ENCODE measurements around the gene PCDHA4. TPM values are rescaled to one million over a fixed set of nuclear protein-coding genes. Genes with fewer than 3 reads are reported as not detected.
"Not testable (repeated sequence)": the region's sequence is repeated elsewhere in the genome, so short reads cannot be mapped to it uniquely, and the experiment has no call there.

PCDHA4 gene
- total RNA-seq, 1 donor = 0.72 TPM

GRCh38 chr5:140794595-140795258 lies 12.1 kb upstream of the PCDHA4 start, which contains the start of gene PCDHA2:
Gene PCDHA2 (plus strand): TSS chr5:140794852.
- H3K36me3 ChIP-seq (ENCODE audit: insufficient read depth, low read length) = no peaks in the 10 kb centered on the region
- H3K4me1 ChIP-seq (ENCODE audit: insufficient read depth, low read length) = no peaks in the 10 kb centered on the region
- no peak within 1 kb of the TSS for H2AFZ ChIP-seq (ENCODE audit: low read length)
- no peak for DNase-seq (ENCODE audit: insufficient read length, low spot score, missing footprints)
- no peaks in the 10 kb centered on the region for H3K79me2 ChIP-seq (ENCODE audit: insufficient read depth, low read length)
- no peak within 1 kb of the TSS for H3K4me3 ChIP-seq (ENCODE audit: insufficient read depth, low read length)
- TF ChIP-seq, protein P1, sequence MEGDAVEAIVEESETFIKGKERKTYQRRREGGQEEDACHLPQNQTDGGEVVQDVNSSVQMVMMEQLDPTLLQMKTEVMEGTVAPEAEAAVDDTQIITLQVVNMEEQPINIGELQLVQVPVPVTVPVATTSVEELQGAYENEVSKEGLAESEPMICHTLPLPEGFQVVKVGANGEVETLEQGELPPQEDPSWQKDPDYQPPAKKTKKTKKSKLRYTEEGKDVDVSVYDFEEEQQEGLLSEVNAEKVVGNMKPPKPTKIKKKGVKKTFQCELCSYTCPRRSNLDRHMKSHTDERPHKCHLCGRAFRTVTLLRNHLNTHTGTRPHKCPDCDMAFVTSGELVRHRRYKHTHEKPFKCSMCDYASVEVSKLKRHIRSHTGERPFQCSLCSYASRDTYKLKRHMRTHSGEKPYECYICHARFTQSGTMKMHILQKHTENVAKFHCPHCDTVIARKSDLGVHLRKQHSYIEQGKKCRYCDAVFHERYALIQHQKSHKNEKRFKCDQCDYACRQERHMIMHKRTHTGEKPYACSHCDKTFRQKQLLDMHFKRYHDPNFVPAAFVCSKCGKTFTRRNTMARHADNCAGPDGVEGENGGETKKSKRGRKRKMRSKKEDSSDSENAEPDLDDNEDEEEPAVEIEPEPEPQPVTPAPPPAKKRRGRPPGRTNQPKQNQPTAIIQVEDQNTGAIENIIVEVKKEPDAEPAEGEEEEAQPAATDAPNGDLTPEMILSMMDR (IDR thresholded peaks at IDR 0.05; ENCODE audit: extremely low read depth, low read depth, low read length) = no peak
- peak within 1 kb of the TSS; percentile 2 for H3K4me2 ChIP-seq (ENCODE audit: insufficient read depth, low read length)
- no peaks in the 10 kb centered on the region for H3K27me3 ChIP-seq (ENCODE audit: insufficient read depth, low read length)
- H3K27ac ChIP-seq (ENCODE audit: low read depth, low read length) = no peak within 1 kb of the TSS
- H4K20me1 ChIP-seq (ENCODE audit: insufficient read depth, low read length) = no peaks in the 10 kb centered on the region
- H3K9me3 ChIP-seq (ENCODE audit: low read depth, low read length) = no peaks in the 10 kb centered on the region

GRCh38 chr5:140795259-140795641 lies 11.6 kb upstream of the PCDHA4 start:
- Histone ChIP-seq H3K4me2 (ENCODE audit: insufficient read depth, low read length) (peak overlapping the region; percentile 2), H4K20me1 (ENCODE audit: insufficient read depth, low read length) (no peaks in the 10 kb centered on the region), H2AFZ (ENCODE audit: low read length) (no peak overlapping the region), H3K4me1 (ENCODE audit: insufficient read depth, low read length) (no peaks in the 10 kb centered on the region), H3K9me3 (ENCODE audit: low read depth, low read length) (no peaks in the 10 kb centered on the region), H3K79me2 (ENCODE audit: insufficient read depth, low read length) (no peaks in the 10 kb centered on the region), H3K27me3 (ENCODE audit: insufficient read depth, low read length) (no peaks in the 10 kb centered on the region), H3K36me3 (ENCODE audit: insufficient read depth, low read length) (no peaks in the 10 kb centered on the region), H3K27ac (ENCODE audit: low read depth, low read length) (no peak overlapping the region), H3K4me3 (ENCODE audit: insufficient read depth, low read length) (no peak overlapping the region)
- DNase-seq (ENCODE audit: insufficient read length, low spot score, missing footprints) = peak; percentile 88
- TF ChIP-seq, protein P1 (IDR thresholded peaks at IDR 0.05; ENCODE audit: extremely low read depth, low read depth, low read length) = peak; percentile 20

- H3K36me3 ChIP-seq (ENCODE audit: insufficient read depth, low read length); H3K9me3 ChIP-seq (ENCODE audit: low read depth, low read length); H3K4me1 ChIP-seq (ENCODE audit: insufficient read depth, low read length); H3K79me2 ChIP-seq (ENCODE audit: insufficient read depth, low read length); H3K27me3 ChIP-seq (ENCODE audit: insufficient read depth, low read length); H2AFZ ChIP-seq (ENCODE audit: low read length); H3K4me2 ChIP-seq (ENCODE audit: insufficient read depth, low read length); H3K27ac ChIP-seq (ENCODE audit: low read depth, low read length); H3K4me3 ChIP-seq (ENCODE audit: insufficient read depth, low read length); DNase-seq (ENCODE audit: insufficient read length, low spot score, missing footprints); H4K20me1 ChIP-seq (ENCODE audit: insufficient read depth, low read length): not testable (repeated sequence)
These were observed 10.7 kb upstream of the PCDHA4 start for GRCh38 chr5:140796072-140796717.

GRCh38 chr5:140796718-140797095 lies 10.2 kb upstream of the PCDHA4 start:
- H3K4me1 ChIP-seq (ENCODE audit: insufficient read depth, low read length) = no peaks in the 10 kb centered on the region

More at GRCh38 chr5:140796718-140797095, 10.2 kb upstream of the PCDHA4 start:
- Histone ChIP-seq H3K79me2 (ENCODE audit: insufficient read depth, low read length) (no peaks in the 10 kb centered on the region), H3K9me3 (ENCODE audit: low read depth, low read length) (no peaks in the 10 kb centered on the region), H2AFZ (ENCODE audit: low read length) (no peak overlapping the region), H3K27me3 (ENCODE audit: insufficient read depth, low read length) (no peaks in the 10 kb centered on the region), H3K4me3 (ENCODE audit: insufficient read depth, low read length) (no peak overlapping the region), H3K27ac (ENCODE audit: low read depth, low read length) (no peak overlapping the region), H4K20me1 (ENCODE audit: insufficient read depth, low read length) (no peaks in the 10 kb centered on the region), H3K4me2 (ENCODE audit: insufficient read depth, low read length) (no peak overlapping the region), H3K36me3 (ENCODE audit: insufficient read depth, low read length) (no peaks in the 10 kb centered on the region)
- TF ChIP-seq, protein P1 (IDR thresholded peaks at IDR 0.05; ENCODE audit: extremely low read depth, low read depth, low read length) = no peak
- DNase-seq (ENCODE audit: insufficient read length, low spot score, missing footprints) = no peak

All from osteoblast (primary cell).